K562 (cell line): ENCODE results near the gene SLX4IP. TPM values are rescaled to one million over a fixed set of nuclear protein-coding genes. Genes with fewer than 3 reads are reported as not detected.

Experiments
- GTF3C2 ChIP-seq: IDR thresholded peaks from 3 replicates; pipeline ENCODE4 v1.6.1; 2011; ENCODE audit warnings: borderline replicate concordance, mild to moderate bottlenecking, moderate library complexity; ENCODE audit not compliant: insufficient read length; ENCODE audit errors: extremely low read depth
- HDAC3 ChIP-seq: fragments of 450-650 bp; IDR thresholded peaks from 2 replicates; pipeline ENCODE4 v1.6.1; 2018; ENCODE audit warnings: borderline replicate concordance, mild to moderate bottlenecking, moderate library complexity; ENCODE audit not compliant: partially characterized antibody
- HINFP ChIP-seq: fragments of 450-650 bp; conservative IDR thresholded peaks from 2 replicates; pipeline ENCODE4 v1.6.1; 2016; ENCODE audit warnings: missing genetic modification characterization, low read depth, mild to moderate bottlenecking, control low read depth, missing compliant biosample characterization
- LEF1 ChIP-seq: fragments of 450-650 bp; IDR thresholded peaks from 2 replicates; pipeline ENCODE4 v1.6.1; 2016; ENCODE audit warnings: mild to moderate bottlenecking
- MIER1 ChIP-seq: fragments of 450-650 bp; IDR thresholded peaks from 2 replicates; pipeline ENCODE4 v1.6.1; 2016; ENCODE audit warnings: antibody characterized with exemption, mild to moderate bottlenecking, low read depth
- RBM17 ChIP-seq: fragments of 200-400 bp; formaldehyde crosslinking; IDR thresholded peaks from 2 replicates; pipeline ENCODE4 v1.6.1; 2017; ENCODE audit warnings: low read depth, mild to moderate bottlenecking, low read length, borderline replicate concordance
- SOX6 ChIP-seq: fragments of 450-650 bp; IDR thresholded peaks from 2 replicates; pipeline ENCODE4 v1.6.1; 2014; ENCODE audit warnings: mild to moderate bottlenecking
- STAT5A ChIP-seq: IDR thresholded peaks from 2 replicates; pipeline ENCODE4 v1.6.1; 2012; ENCODE audit warnings: low read length, inconsistent platforms, borderline replicate concordance
- ZBTB40 ChIP-seq, 2 experiments: fragments of 450-650 bp in 1 of 2; sonication (generic) in 1 of 2; formaldehyde crosslinking in 1 of 2; IDR thresholded peaks; 2 replicates each; pipeline versions ENCODE4 v1.7.1 to v1.9.0; 2016 to 2022; ENCODE audit warnings: inconsistent platforms in 1 of 2, mild to moderate bottlenecking in 1 of 2, missing genetic modification reagents in 1 of 2
- ZEB2 ChIP-seq: fragments of 450-650 bp; IDR thresholded peaks from 2 replicates; pipeline ENCODE4 v1.6.1; 2016
- ZFX ChIP-seq: sonication (generic); formaldehyde crosslinking; IDR thresholded peaks from 2 replicates; pipeline ENCODE4 v1.8.0; 2022; ENCODE audit warnings: mild to moderate bottlenecking, missing genetic modification reagents, moderate library complexity
- ZNF217 ChIP-seq: sonication (generic); formaldehyde crosslinking; IDR thresholded peaks from 2 replicates; pipeline ENCODE4 v1.8.0; 2022; ENCODE audit warnings: mild to moderate bottlenecking, missing genetic modification reagents
- ZNF785 ChIP-seq: fragments of 250-450 bp; sonication (Bioruptor Pico); IDR thresholded peaks from 2 replicates; pipeline ENCODE4 v1.4.0; 2020; ENCODE audit warnings: mild to moderate bottlenecking
- polyA plus RNA-seq, 8 experiments: library from polyadenylated mRNA; depleted of rRNA in 4 of 8; stranded (reverse) in 5 of 8; unstranded in 3 of 8; fragments of >200 nt; fragmentation: Nextera tagmentation in 2 of 8; fragmentation: Illumina TruSeq in 1 of 8; extraction: Ambion mirVana in 2 of 8; extraction: Trizol in 1 of 8; gene quantifications; 2 replicates each; pipeline versions ENCODE4 v1.2.1 to v1.2.3, GENCODE V29; 2011 to 2014; ENCODE audit warnings: inconsistent platforms in 1 of 8, missing spikeins in 1 of 8
- total RNA-seq, 7 experiments: library from RNA; depleted of rRNA in 6 of 7; stranded (reverse); fragments of >200 nt in 6 of 7; fragmentation: Illumina TruSeq in 2 of 7; extraction: Trizol in 2 of 7; gene quantifications; 2 replicates each; pipeline versions ENCODE4 v1.2.1 to v1.2.3, GENCODE V29; 2011 to 2021; ENCODE audit warnings: low replicate concordance in 1 of 7

The SLX4IP gene
- total and polyA plus RNA-seq, 9 of the 15 experiments (the other 6 are each of a cell fraction or from before 2014, with no cell fraction given), result 1.5 to 5.9 (median 3.5) TPM

GRCh38 chr20:10438217-10438616, 3.1 kb downstream of the SLX4IP start (continued):
- 0 out of 2 replicates have a peak, but pooled peaks have one; percentile 53 for TF ChIP-seq ZBTB40 (IDR thresholded peaks at IDR 0.05)
- no peak for TF ChIP-seq ZBTB40 (CRISPR knock-in tag; IDR thresholded peaks at IDR 0.05)
- no peak for TF ChIP-seq LEF1
- TF ChIP-seq ZNF785, result no peak
- TF ChIP-seq ZEB2, result peak; percentile 41; the same call in 1 of the 2 replicates
- TF ChIP-seq MIER1, result no peak
- TF ChIP-seq HDAC3, result no peak
- no peak for TF ChIP-seq GTF3C2
- no peak for TF ChIP-seq RBM17
- no peak for TF ChIP-seq HINFP (tag)
- peak; percentile 69 for TF ChIP-seq SOX6
- TF ChIP-seq ZNF217 (CRISPR knock-in tag), result no peak
- TF ChIP-seq STAT5A, result peak; percentile 58
- no peak for TF ChIP-seq ZFX
